Measurements from ENCODE around the gene PUM1.

Gene PUM1

GRCh38 chr1:30998171-30998570, 67.3 kb downstream of the PUM1 start:
- DNase-seq = no peak
- no peaks in the 10 kb centered on the region; the same call in 1 of the 2 replicates for H3K4me1 ChIP-seq
- H3K36me3 ChIP-seq = peaks cover 4% of the 10 kb centered on the region
- H3K27me3 ChIP-seq = no peaks in the 10 kb centered on the region
- H3K4me3 ChIP-seq (ENCODE audit: low read depth, low read length) = no peak overlapping the region
- no peaks in the 10 kb centered on the region for H3K9me3 ChIP-seq
- TF ChIP-seq CTCF (IDR thresholded peaks at IDR 0.05; ENCODE audit: low read depth, low read length) = no peak

- TF ChIP-seq CTCF (IDR thresholded peaks at IDR 0.05; ENCODE audit: low read depth, low read length) = no peak
- H3K4me1 ChIP-seq = no peaks in the 10 kb centered on the region; the same call in 1 of the 2 replicates
- no peaks in the 10 kb centered on the region for H3K27me3 ChIP-seq
- DNase-seq = no peak
- no peaks in the 10 kb centered on the region for H3K9me3 ChIP-seq
- H3K36me3 ChIP-seq = peaks cover 4% of the 10 kb centered on the region; the same call in 1 of the 2 replicates
- H3K4me3 ChIP-seq (ENCODE audit: low read depth, low read length) = no peak overlapping the region
These were observed 68.0 kb downstream of the PUM1 start for GRCh38 chr1:30997463-30998057.

GRCh38 chr1:30995990-30996612, 69.4 kb downstream of the PUM1 start:
- H3K27me3 ChIP-seq = no peaks in the 10 kb centered on the region
- no peak for DNase-seq
- H3K36me3 ChIP-seq = peaks cover 13% of the 10 kb centered on the region

GRCh38 chr1:30991862-30992606, 73.5 kb downstream of the PUM1 start:
- DNase-seq = no peak
- Histone ChIP-seq H3K9me3 (no peaks in the 10 kb centered on the region), H3K27me3 (no peaks in the 10 kb centered on the region), H3K4me3 (ENCODE audit: low read depth, low read length) (no peak overlapping the region), H3K4me1 (no peaks in the 10 kb centered on the region), H3K36me3 (peaks cover 19% of the 10 kb centered on the region)
- no peak for TF ChIP-seq CTCF (IDR thresholded peaks at IDR 0.05; ENCODE audit: low read depth, low read length)

More at GRCh38 chr1:30995990-30996612, 69.4 kb downstream of the PUM1 start:
- no peak for TF ChIP-seq CTCF (IDR thresholded peaks at IDR 0.05; ENCODE audit: low read depth, low read length)
- H3K4me3 ChIP-seq (ENCODE audit: low read depth, low read length) = no peak overlapping the region
- no peaks in the 10 kb centered on the region for H3K9me3 ChIP-seq
- H3K4me1 ChIP-seq = no peaks in the 10 kb centered on the region

- no peaks in the 10 kb centered on the region for H3K4me1 ChIP-seq
- TF ChIP-seq CTCF (IDR thresholded peaks at IDR 0.05; ENCODE audit: low read depth, low read length) = no peak
- no peaks in the 10 kb centered on the region for H3K9me3 ChIP-seq
- DNase-seq = no peak
- no peaks in the 10 kb centered on the region for H3K27me3 ChIP-seq
- H3K36me3 ChIP-seq = peaks cover 15% of the 10 kb centered on the region
- H3K4me3 ChIP-seq (ENCODE audit: low read depth, low read length) = no peak overlapping the region
These were observed 74.9 kb downstream of the PUM1 start for GRCh38 chr1:30990591-30990990.

- no peak overlapping the region for H3K4me3 ChIP-seq (ENCODE audit: low read depth, low read length)
- no peaks in the 10 kb centered on the region for H3K4me1 ChIP-seq
- peaks cover 15% of the 10 kb centered on the region for H3K36me3 ChIP-seq
- DNase-seq = no peak
- H3K27me3 ChIP-seq = no peaks in the 10 kb centered on the region
- TF ChIP-seq CTCF (IDR thresholded peaks at IDR 0.05; ENCODE audit: low read depth, low read length) = no peak
- H3K9me3 ChIP-seq = no peaks in the 10 kb centered on the region
These were observed 77.5 kb downstream of the PUM1 start for GRCh38 chr1:30988045-30988444.
